CD4-positive, alpha-beta T cell (primary cell): Measurements from ENCODE around the gene AGBL1. TPM values are rescaled to one million over a fixed set of nuclear protein-coding genes. Genes with fewer than 3 reads are reported as not detected.

Experiments
- ATAC-seq: fragments of 200-7000 bp; cut with Tn5 transposase; one replicate; pipeline ENCODE4 v1.10.0; 2022; ENCODE audit warnings: mild to moderate bottlenecking; ENCODE audit not compliant: poor library complexity
- CTCF ChIA-PET: fragments of 350-600 bp; sonication (Branson Sonifier 250); formaldehyde crosslinking; loops from one replicate; lab custom pipeline; 2021; ENCODE audit warnings: antibody characterized with exemption, inconsistent platforms; lab: Charles Lee
- POLR2A ChIA-PET: fragments of 350-600 bp; sonication (Branson Sonifier 250); formaldehyde crosslinking; loops from one replicate; lab custom pipeline; 2021; ENCODE audit warnings: antibody characterized with exemption, inconsistent platforms; lab: Charles Lee
- DNase-seq, 14 experiments: peaks; one replicate each; pipeline ENCODE4 v3.0.0-alpha.2; 2013 to 2020; ENCODE audit warnings: mixed read lengths in 2 of 14
- H3K27ac ChIP-seq, 2 donors: one replicate each; pipeline versions ENCODE4 v1.5.1 to v1.7.0; 2013; ENCODE audit warnings: low read length in 2 of 2, low read depth in 1 of 2, mild to moderate bottlenecking in 1 of 2
- H3K27me3 ChIP-seq, 2 experiments: 1 replicate in 1 of 2; 2 replicates in 1 of 2; pipeline versions ENCODE4 v1.6.1 to v1.7.0; 2013; ENCODE audit warnings: low read length in 2 of 2, control low read depth in 1 of 2, mild to moderate bottlenecking in 1 of 2, moderate library complexity in 1 of 2; ENCODE audit not compliant: insufficient read depth in 2 of 2, control insufficient read depth in 1 of 2
- H3K36me3 ChIP-seq: one replicate; pipeline ENCODE4 v1.6.1; 2013; ENCODE audit warnings: low read length, control low read depth; ENCODE audit not compliant: insufficient read depth
- H3K4me1 ChIP-seq: one replicate; pipeline ENCODE4 v1.6.1; 2013; ENCODE audit warnings: low read length, control low read depth; ENCODE audit not compliant: insufficient read depth
- H3K4me3 ChIP-seq: one replicate; pipeline ENCODE4 v1.5.1; 2013; ENCODE audit warnings: mild to moderate bottlenecking, low read length, moderate library complexity
- H3K9me3 ChIP-seq, 2 experiments: 1 replicate in 1 of 2; 2 replicates in 1 of 2; pipeline versions ENCODE4 v1.6.1 to v1.7.0; 2013; ENCODE audit warnings: low read length in 2 of 2, mild to moderate bottlenecking in 2 of 2, control low read depth in 1 of 2, moderate library complexity in 1 of 2; ENCODE audit not compliant: control insufficient read depth in 1 of 2, insufficient read depth in 1 of 2
- H3K27ac Mint-ChIP-seq: one replicate; pipeline ENCODE4 v1.8.0; 2020; ENCODE audit warnings: mixed read lengths
- H3K27me3 Mint-ChIP-seq: one replicate; pipeline ENCODE4 v1.8.0; 2021; ENCODE audit warnings: mixed read lengths
- H3K36me3 Mint-ChIP-seq: one replicate; pipeline ENCODE4 v1.8.0; 2021; ENCODE audit warnings: low read depth, mixed read lengths
- H3K4me1 Mint-ChIP-seq: one replicate; pipeline ENCODE4 v1.8.0; 2021; ENCODE audit warnings: low read depth, mixed read lengths
- H3K4me3 Mint-ChIP-seq: one replicate; pipeline ENCODE4 v1.8.0; 2020; ENCODE audit warnings: mild to moderate bottlenecking, mixed read lengths
- H3K9me3 Mint-ChIP-seq: one replicate; pipeline ENCODE4 v1.8.0; 2020; ENCODE audit warnings: mixed read lengths
- intact Hi-C, 2 experiments: fragments of 100-400 bp; cut with DNase I in 1 of 2; cut with micrococcal nuclease in 1 of 2; formaldehyde crosslinking; loops; one replicate each; pipeline versions ENCODE4 v1.15.1 to v1.9.0; 2023 to 2025; cut with DNase I, micrococcal nuclease
- total RNA-seq, 174 experiments: library from RNA in 2 of 174; stranded (reverse) in 2 of 174; gene quantifications; one replicate each; pipeline ENCODE4 v1.2.3 and lab custom pipeline; 2021 to 2026
- TF ChIP-seq, protein P1 (sequence below): fragments of 200-600 bp; IDR thresholded peaks from one replicate; pipeline ENCODE4 v1.8.0; 2022; ENCODE audit warnings: antibody characterized with exemption, mild to moderate bottlenecking

AGBL1 gene
- total RNA-seq, 2 experiments from 2014 or later: not detected

GRCh38 chr15:86064326-86064725 is 15.3 kb upstream of the AGBL1 start:
- no peaks in the 10 kb centered on the region for H3K4me1 Mint-ChIP-seq
- CTCF ChIA-PET: no interaction called here
- intact Hi-C loops: no loop called here
- ATAC-seq: no peak
- POLR2A ChIA-PET: no interaction called here
- peaks cover 10% of the 10 kb centered on the region for H3K9me3 Mint-ChIP-seq
- H3K36me3 ChIP-seq: no peaks in the 10 kb centered on the region
- H3K27me3 ChIP-seq: peaks cover 0 to 4% of the 10 kb centered on the region in 2 experiments
- no peaks in the 10 kb centered on the region for H3K36me3 Mint-ChIP-seq
- no peak for DNase-seq
- H3K27me3 Mint-ChIP-seq: peaks cover 21% of the 10 kb centered on the region
- H3K27ac ChIP-seq: no peak overlapping the region
- H3K27ac Mint-ChIP-seq: no peak overlapping the region
- no peak overlapping the region for H3K4me3 ChIP-seq
- H3K9me3 ChIP-seq: no peaks in the 10 kb centered on the region
- H3K4me1 ChIP-seq: no peaks in the 10 kb centered on the region
- TF ChIP-seq, protein P1, sequence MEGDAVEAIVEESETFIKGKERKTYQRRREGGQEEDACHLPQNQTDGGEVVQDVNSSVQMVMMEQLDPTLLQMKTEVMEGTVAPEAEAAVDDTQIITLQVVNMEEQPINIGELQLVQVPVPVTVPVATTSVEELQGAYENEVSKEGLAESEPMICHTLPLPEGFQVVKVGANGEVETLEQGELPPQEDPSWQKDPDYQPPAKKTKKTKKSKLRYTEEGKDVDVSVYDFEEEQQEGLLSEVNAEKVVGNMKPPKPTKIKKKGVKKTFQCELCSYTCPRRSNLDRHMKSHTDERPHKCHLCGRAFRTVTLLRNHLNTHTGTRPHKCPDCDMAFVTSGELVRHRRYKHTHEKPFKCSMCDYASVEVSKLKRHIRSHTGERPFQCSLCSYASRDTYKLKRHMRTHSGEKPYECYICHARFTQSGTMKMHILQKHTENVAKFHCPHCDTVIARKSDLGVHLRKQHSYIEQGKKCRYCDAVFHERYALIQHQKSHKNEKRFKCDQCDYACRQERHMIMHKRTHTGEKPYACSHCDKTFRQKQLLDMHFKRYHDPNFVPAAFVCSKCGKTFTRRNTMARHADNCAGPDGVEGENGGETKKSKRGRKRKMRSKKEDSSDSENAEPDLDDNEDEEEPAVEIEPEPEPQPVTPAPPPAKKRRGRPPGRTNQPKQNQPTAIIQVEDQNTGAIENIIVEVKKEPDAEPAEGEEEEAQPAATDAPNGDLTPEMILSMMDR: no peak
- no peak overlapping the region for H3K4me3 Mint-ChIP-seq

DNA sequence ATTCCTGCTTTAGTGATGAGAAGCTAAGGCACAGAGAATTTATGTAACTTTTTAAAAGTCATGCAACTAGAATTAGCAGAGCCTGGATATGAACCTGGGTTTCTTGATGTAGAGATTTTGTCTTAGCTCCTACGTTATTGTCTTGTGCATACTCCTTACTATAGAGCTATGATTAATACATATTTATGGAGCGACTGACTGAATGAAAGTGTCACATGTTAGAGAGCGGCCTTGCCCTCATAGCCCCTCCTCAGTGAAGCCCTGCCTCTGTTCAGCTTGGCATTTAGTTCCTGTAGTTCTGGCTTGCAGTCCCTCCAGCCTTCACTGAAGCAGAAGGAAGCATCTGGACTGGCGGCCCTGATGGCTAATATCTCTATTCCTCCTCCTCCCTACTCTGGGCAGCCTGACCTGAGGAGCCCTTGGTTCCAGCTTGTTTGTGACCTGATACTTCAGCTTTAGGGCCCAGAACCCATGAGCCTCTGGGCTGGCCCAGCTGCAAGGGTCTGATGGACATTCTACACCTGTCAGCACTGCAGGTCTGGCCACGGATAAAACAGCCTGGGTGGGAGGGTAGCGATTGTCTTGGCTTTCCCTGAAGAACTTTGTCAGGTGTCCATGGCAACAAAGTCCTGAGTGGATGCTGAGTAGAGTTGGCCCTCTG is 13.4 kb upstream of the AGBL1 start:
- intact Hi-C loops: no loop called here
- H3K4me3 ChIP-seq: no peak overlapping the region
- H3K27ac ChIP-seq: no peak overlapping the region
- TF ChIP-seq, protein P1: no peak
- no peaks in the 10 kb centered on the region for H3K4me1 ChIP-seq
- POLR2A ChIA-PET: no interaction called here
- H3K9me3 Mint-ChIP-seq: peaks cover 14% of the 10 kb centered on the region
- H3K4me1 Mint-ChIP-seq: no peaks in the 10 kb centered on the region
- ATAC-seq (no peak), DNase-seq (no peak)
- no peaks in the 10 kb centered on the region for H3K36me3 Mint-ChIP-seq
- peaks cover 0 to 4% of the 10 kb centered on the region in 2 experiments for H3K27me3 ChIP-seq
- H3K27me3 Mint-ChIP-seq: peaks cover 15% of the 10 kb centered on the region
- H3K27ac Mint-ChIP-seq: no peak overlapping the region
- CTCF ChIA-PET: no interaction called here
- H3K9me3 ChIP-seq: no peaks in the 10 kb centered on the region
- H3K36me3 ChIP-seq: no peaks in the 10 kb centered on the region
- no peak overlapping the region for H3K4me3 Mint-ChIP-seq

GRCh38 chr15:86073281-86073680 is 6.4 kb upstream of the AGBL1 start:
- Histone ChIP-seq H3K4me3 (no peak overlapping the region), H3K36me3 (no peaks in the 10 kb centered on the region), H3K9me3 (no peaks in the 10 kb centered on the region), H3K27ac (no peak overlapping the region), H3K4me1 (no peaks in the 10 kb centered on the region), H3K27me3 (peaks cover 2 to 3% of the 10 kb centered on the region in 2 experiments)
- intact Hi-C loops: no loop called here
- no peak overlapping the region for H3K4me3 Mint-ChIP-seq
- no peak overlapping the region for H3K27ac Mint-ChIP-seq
- no peaks in the 10 kb centered on the region for H3K4me1 Mint-ChIP-seq
- H3K27me3 Mint-ChIP-seq: peaks cover 5% of the 10 kb centered on the region
- no peak for ATAC-seq
- no peaks in the 10 kb centered on the region for H3K36me3 Mint-ChIP-seq
- DNase-seq: no peak
- TF ChIP-seq, protein P1: no peak
- CTCF ChIA-PET: no interaction called here
- POLR2A ChIA-PET: no interaction called here
- peaks cover 5% of the 10 kb centered on the region for H3K9me3 Mint-ChIP-seq
